GM18498 (cell line): ENCODE results near the gene KIDINS220.

Experiments
- ATAC-seq: cut with Tn5 transposase; IDR thresholded peaks from one replicate; pipeline ENCODE4 v1.9.1; 2021; ENCODE audit warnings: mild to moderate bottlenecking, moderate library complexity; ENCODE audit not compliant: unreplicated experiment

The KIDINS220 gene

GRCh38 chr2:8699839-8700238 is 137.6 kb downstream of the KIDINS220 start:
- ATAC-seq = no peak

- no peak for ATAC-seq
These were observed 140.2 kb downstream of the KIDINS220 start for GRCh38 chr2:8697190-8697589.

- no peak for ATAC-seq
These were observed 142.7 kb downstream of the KIDINS220 start for GRCh38 chr2:8694737-8695136.

- ATAC-seq = no peak
These were observed 144.1 kb downstream of the KIDINS220 start for GRCh38 chr2:8693157-8693821.

GRCh38 chr2:8692783-8693156 is 144.6 kb downstream of the KIDINS220 start:
- no peak for ATAC-seq

GRCh38 chr2:8691859-8692437 is 145.5 kb downstream of the KIDINS220 start:
- ATAC-seq = no peak

GRCh38 chr2:8685697-8686358 is 151.6 kb downstream of the KIDINS220 start:
- ATAC-seq = peak; percentile 29

GRCh38 chr2:8684878-8685696 is 152.3 kb downstream of the KIDINS220 start:
- ATAC-seq = peak; percentile 3

GRCh38 chr2:8684540-8684877 is 152.9 kb downstream of the KIDINS220 start:
- ATAC-seq = no peak

GRCh38 chr2:8682719-8683667 is 154.4 kb downstream of the KIDINS220 start:
- no peak for ATAC-seq

- peak; percentile 65 for ATAC-seq
These were observed 155.4 kb downstream of the KIDINS220 start, which contains the start of gene ID2 for GRCh38 chr2:8681786-8682692. TSS of gene ID2 (plus strand) at chr2:8682056. CDS start at chr2:8682166, 110 bp downstream.

GRCh38 chr2:8680822-8681760 is 156.3 kb downstream of the KIDINS220 start:
- ATAC-seq = no peak

- no peak for ATAC-seq
These were observed 157.3 kb downstream of the KIDINS220 start for GRCh38 chr2:8679827-8680731.

- no peak for ATAC-seq
These were observed 157.9 kb downstream of the KIDINS220 start for GRCh38 chr2:8679567-8679826.
